AG08396 (cell line): ENCODE measurements around the gene UGT1A9.
"Not testable (repeated sequence)": the region's sequence is repeated elsewhere in the genome, so short reads cannot be mapped to it uniquely, and the experiment has no call there.

Source experiments
- DNase-seq: peaks from one replicate; pipeline ENCODE4 v3.0.0; 2012; ENCODE audit warnings: low spot score, mixed read lengths

UGT1A9 gene

DNA sequence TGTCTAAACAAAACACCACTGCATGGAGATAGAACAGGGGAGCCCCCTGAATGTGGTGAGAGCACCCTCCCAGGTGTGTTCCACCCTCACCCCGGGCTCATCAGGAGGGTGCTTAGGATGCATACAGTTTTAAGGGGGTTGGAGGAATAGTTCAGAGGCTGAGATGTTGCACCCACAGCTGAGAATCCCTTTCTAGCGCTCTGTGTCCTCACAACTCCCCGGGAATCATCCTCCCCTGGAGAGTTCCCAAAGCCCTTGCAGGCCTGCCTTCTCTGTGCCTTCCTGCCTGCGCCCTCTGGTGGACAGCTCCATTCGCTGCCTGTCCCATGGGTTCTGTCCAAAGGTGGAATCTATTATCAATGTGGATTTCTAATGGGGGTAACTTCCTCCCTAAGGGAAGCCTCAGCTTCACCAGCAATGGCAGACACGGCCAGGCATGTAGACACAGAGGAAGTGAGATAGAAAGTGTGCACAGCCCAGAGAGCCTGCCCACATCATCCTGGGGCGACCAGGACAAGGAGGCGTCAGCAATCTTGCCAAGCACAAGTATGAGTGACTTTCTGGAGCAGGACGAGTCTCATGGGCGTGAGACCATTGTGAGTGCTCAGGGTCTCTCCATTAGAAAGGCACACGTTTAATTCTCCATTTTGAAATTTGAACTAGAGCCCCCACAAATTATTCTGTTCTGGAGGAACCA is 39.8 kb downstream of the UGT1A9 start:
- peak; percentile 79 for DNase-seq

DNA sequence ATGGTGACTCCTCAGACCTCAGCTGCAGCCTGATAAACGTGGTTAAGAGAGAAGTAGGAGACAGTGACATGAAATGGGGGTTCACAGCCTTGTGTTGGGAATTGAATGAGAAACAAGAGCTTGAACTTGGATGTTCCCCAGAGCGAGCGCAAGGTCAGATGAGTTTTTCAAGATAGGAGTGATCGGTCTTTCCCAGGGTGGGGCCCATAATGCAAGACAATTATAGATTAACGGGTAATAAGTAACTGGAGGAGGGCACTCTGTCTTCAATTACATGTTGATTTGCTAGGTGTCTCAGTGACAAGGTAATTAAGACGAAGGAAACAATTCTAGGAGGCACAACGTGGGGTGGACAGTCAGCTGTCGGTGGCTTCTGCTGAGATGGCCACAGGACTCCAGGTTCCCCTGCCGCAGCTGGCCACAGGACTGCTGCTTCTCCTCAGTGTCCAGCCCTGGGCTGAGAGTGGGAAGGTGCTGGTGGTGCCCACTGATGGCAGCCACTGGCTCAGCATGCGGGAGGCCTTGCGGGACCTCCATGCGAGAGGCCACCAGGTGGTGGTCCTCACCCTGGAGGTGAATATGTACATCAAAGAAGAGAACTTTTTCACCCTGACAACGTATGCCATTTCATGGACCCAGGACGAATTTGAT is 41.0 kb downstream of the UGT1A9 start, which contains the start of gene UGT1A5:
TSS of gene UGT1A5 (plus strand) at position 297 of the 651 bp plus-strand sequence. CDS start at position 382, 85 bp downstream.
- DNase-seq = no peak

DNA sequence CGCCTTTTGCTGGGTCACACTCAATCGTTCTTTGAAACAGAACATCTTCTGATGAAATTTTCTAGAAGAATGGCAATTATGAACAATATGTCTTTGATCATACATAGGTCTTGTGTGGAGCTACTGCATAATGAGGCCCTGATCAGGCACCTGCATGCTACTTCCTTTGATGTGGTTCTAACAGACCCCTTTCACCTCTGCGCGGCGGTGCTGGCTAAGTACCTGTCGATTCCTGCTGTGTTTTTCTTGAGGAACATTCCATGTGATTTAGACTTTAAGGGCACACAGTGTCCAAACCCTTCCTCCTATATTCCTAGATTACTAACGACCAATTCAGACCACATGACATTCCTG is 41.5 kb downstream of the UGT1A9 start:
- no peak for DNase-seq

DNA sequence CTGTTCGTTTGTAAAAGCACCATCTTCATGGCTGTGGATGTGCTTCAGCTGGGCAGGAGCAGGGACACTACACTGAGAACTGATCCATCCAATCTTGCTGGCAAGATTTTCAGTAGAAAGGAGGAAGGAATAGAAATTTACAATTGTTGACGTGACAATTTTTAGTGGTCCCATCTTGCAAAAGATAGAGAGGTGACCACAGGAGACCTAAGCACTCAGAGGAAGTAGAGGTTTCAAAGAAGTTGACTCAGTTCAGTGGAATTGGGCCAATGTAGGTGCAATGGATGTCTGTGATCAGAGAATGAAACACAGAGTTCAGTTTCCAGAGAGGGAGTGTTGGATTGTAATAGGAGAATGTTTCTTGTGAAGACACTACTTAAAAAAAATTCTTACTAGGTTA is 42.4 kb downstream of the UGT1A9 start:
- no peak for DNase-seq

DNA sequence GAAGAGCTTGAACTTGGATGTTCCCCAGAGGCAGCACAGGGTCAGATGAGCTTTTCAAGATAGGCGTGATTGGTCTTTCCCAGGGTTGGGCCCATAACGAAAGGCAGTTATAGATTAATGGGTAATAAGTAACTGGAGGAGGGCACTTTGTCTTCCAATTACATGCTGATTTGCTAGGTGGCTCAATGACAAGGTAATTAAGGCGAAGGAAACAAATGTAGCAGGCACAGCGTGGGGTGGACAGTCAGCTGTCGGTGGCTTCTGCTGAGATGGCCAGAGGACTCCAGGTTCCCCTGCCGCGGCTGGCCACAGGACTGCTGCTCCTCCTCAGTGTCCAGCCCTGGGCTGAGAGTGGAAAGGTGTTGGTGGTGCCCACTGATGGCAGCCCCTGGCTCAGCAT is 46.9 kb downstream of the UGT1A9 start, which contains the start of gene UGT1A4:
TSS of gene UGT1A4 (plus strand) at position 185 of the 400 bp plus-strand sequence. CDS start at position 270, 85 bp downstream.
- DNase-seq = no peak

DNA sequence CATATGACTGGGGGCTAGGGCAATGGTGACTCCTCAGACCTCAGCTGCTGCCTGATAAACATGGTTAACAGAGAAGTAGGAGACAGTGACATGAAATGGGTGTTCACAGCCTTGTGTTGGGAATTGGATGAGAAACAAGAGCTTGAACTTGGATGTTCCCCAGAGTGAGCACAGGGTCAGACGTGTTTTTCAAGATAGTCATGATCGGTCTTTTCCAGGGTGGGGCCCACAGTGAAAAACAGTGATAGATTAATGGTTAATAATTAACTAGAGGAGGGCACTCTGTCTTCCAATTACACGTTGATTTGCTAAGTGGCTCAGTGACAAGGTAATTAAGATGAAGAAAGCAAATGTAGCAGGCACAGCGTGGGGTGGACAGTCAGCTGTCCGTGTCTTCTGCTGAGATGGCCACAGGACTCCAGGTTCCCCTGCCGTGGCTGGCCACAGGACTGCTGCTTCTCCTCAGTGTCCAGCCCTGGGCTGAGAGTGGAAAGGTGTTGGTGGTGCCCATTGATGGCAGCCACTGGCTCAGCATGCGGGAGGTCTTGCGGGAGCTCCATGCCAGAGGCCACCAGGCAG is 57.1 kb downstream of the UGT1A9 start, which contains the start of gene UGT1A3:
TSS of gene UGT1A3 (plus strand) at position 320 of the 579 bp plus-strand sequence. CDS start at position 405, 85 bp downstream.
- DNase-seq = no peak

DNA sequence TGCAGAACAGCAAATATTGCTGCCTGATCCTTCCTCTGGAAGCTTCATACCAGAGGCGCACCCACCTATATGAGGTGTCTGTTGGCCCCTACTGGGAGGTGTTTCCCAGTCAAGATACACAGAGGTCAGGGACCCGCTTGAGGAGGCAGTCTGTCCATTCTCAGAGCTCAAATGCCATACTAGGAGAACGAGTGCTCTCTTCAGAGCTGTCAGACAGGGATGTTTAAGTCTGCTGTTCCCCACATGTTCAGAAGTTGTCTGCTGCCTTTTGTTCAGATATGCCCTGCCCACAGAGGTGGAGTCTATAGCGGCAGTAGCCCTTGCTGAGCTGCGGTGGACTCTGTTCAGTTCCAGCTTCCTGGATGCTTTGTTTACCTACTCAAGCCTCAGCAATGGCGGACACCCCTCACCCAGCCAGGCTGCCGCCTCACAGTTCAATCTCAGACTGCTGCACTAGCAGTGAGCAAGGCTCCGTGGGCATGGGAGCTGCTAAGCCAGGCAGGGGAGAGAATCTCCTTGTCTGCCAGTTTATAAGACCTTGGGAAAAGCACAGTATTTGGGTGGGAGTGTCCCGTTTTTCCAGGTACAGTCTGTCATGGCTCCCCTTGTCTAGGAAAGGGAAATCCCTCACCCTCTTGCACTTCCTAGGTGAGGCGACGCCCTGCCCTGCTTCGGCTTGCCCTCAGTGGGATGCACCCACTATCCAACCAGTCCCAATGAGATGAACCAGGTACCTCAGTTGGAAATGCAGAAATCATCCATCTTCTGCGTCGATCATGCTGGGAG is 65.4 kb downstream of the UGT1A9 start:
- DNase-seq = not testable (repeated sequence)

DNA sequence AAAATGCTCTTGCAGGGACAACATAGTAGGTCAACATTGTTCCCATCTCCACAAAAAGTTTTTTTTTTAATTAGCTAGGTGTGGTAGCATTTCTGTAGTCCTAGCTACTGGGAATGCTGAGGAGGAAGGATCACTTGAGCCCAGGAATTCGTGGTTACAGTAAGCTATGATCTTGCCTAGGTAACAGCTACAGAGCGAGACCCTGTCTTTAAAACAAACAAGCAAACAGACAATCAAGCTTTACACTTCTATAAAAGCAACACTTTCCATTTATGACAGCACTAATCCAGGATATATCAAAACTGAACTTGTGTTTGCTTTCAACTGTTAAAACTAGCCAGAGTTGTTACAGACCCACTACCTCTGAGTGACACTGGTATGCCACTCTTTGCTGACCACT is 69.2 kb downstream of the UGT1A9 start:
- no peak for DNase-seq

DNA sequence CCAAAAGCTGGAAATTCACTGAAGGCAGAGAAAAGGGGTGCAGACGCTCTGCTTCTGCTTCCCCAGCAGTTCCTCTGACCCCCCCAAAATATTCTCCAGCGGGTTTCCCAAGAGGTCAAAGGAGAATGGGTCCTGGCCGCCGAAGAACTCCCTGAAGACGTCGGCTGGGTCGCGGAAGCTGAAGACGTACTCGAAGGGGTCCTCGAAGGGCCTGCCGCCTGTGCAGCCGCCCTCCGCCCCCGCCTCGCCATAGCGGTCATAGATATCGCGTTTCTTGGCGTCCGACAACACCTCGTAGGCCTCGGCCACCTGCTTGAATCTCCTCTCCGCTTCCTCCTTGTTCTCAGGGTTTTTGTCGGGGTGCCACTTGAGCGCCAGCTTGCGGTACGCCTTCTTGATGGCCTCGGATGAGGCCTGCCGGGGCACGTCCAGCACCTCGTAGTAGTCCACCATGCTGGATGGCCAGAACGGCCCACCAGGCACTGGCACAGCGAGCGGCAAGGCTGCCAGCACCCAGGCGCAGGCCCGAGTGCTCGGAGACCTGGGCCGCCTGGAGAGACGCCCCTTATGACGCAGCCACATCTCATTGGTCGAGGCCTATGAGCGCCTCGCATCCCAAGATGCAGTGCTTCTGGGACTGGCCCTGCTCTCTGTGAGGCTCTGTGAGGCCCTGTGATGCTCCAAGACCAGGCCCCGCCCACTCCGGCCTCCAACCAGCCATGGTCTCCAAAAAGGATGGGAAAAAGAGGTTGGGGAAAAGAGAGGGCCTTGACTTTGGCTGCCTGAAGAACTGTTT is 72.0 kb downstream of the UGT1A9 start:
- no peak for DNase-seq

DNA sequence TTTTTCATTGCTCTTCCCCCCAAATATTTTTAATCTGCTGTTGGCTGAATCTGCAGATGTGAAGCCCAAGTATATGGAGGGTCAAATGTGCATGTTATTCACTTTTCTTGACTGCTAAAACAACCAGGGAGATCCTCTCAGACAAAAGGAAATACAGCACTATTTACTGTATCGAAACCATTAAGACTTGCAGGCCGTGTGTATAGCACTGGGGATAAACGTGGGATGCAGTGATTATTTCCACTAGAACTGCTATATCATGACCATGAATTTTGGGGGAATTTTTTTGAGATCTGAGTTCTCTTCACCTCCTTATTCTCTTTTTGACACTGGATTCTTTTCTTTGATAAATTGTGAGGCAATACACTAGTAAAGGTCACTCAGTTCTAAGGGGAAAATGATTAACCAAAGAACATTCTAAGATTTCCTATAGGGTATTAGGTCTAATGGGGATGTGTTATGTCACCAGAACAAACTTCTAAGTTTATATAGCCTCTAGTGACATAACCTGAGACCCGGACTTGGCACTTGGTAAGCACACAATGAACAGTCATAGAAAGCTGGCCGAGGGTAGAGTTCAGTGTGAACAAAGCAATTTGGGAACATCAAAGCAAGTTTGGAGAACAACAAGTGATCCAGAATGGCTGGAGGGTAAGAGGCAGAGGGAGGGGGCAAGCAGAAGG is 73.5 kb downstream of the UGT1A9 start:
- DNase-seq = no peak

DNA sequence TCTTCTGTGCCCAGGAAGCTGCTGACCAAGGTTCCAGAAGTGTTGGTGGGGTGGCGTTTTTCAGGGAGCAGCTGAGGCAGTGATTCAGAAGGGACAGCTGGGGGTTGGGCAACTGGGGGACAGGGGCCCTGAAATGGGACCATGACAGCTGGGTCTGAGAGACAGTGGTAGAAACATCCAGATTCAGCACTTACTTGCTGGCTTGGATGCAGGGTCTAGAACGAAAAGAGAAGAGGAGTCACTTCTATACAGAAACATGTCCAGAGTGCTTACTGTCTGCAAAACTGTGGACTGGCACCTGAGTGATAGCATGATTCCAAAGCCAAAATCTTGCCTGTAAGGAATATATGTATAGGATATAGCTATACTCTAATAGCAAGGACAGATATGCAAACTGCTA is 74.1 kb downstream of the UGT1A9 start:
- not testable (repeated sequence) for DNase-seq

DNA sequence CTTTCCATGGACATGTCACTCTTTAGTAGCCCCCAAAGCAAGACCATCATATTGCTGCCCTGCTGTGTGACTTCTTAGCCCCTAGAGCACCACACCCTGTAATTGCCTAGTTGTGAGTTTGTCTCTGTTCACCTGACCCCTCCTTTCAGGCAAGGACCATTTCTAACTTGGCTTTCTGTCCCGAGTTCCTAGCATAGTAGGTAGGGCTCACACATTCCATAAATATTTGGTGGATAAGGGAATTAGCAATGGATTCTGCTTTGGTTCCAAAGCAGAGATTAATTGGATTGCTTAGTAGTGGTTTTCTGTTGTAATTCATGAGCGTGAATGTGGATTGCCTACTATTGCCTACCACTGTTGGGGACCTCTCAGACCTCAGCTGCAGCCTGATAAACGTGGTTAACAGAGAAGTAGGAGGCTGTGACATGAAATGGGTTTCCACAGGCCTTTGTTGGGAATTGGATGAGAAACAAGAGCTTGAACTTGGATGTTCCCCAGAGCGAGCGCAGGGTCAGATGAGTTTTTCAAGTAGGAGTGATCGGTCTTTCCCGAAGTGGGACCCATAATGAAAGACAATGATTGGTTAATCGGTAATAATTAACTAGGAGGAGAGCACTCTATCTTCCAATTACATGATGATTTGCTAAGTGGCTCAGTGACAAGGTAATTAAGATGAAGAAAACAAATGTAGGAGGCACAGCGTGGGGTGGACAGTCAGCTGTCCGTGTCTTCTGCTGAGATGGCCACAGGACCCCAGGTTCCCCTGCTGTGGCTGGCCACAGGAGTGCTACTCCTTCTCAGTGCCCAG is 75.0 kb downstream of the UGT1A9 start:
- DNase-seq = no peak

DNA sequence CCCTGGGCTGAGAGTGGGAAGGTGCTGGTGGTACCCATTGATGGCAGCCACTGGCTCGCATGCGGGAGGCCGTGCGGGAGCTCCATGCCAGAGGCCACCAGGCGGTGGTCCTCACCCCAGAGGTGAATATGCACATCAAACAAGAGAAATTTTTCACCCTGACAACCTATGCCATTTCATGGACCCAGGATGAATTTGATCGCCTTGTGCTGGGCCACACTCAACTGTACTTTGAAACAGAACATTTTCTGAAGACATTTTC is 75.5 kb downstream of the UGT1A9 start:
- no peak for DNase-seq

DNA sequence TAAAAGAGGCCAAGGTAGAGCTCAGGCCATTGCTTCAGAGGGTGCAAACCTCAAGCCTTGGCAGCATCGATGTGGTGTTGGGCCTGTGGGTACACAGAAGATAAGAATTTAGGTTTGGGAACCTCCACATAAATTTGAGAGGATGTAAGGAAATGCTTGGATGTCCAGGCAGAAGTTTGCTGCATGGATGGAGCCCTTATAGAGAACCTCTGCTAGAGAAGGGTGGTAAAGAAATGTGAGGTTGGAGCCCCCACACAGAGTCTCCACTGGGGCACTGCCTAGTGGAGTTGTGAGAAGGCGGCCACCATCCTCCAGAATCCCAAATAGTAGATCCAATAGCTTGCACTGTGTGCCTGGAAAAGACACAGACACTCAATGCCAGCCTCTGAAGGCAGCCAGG is 79.0 kb downstream of the UGT1A9 start:
- not testable (repeated sequence) for DNase-seq

DNA sequence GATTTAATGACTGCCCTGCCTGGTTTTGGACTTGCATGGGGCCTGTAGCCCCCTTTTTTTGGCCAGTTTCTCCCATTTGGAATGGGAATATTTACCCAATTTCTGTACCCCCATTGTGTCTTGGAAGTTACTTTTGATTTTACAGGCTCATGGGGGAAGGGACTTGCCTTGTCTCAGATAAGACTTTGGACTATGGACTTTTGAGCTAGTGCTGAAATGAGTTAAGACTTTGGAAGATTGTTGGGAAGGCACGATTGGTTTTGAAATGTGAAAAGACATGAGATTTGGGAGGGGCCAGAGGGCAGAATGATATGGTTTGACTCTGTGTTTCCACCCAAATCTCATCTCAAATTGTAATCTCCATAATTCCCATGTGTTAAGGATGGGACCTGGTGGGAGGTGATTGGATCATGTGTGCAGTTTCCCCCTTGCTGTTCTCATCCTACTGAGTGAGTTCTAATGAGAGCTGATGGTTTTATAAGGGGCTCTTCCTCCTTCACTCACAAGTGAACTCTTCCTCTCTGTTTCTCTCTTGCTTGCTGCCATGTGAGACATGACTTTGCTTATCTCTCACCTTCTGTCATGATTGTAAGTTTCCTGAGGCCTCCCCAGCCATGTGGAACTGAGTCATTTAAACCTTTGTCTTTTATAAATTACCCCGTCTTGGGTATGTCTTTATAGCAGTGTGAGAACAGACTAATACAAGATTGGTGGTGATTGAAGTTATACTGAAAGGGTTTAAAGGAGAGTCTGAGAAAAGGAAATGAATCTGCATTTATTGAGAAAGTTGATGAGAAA is 79.7 kb downstream of the UGT1A9 start:
- not testable (repeated sequence) for DNase-seq

DNA sequence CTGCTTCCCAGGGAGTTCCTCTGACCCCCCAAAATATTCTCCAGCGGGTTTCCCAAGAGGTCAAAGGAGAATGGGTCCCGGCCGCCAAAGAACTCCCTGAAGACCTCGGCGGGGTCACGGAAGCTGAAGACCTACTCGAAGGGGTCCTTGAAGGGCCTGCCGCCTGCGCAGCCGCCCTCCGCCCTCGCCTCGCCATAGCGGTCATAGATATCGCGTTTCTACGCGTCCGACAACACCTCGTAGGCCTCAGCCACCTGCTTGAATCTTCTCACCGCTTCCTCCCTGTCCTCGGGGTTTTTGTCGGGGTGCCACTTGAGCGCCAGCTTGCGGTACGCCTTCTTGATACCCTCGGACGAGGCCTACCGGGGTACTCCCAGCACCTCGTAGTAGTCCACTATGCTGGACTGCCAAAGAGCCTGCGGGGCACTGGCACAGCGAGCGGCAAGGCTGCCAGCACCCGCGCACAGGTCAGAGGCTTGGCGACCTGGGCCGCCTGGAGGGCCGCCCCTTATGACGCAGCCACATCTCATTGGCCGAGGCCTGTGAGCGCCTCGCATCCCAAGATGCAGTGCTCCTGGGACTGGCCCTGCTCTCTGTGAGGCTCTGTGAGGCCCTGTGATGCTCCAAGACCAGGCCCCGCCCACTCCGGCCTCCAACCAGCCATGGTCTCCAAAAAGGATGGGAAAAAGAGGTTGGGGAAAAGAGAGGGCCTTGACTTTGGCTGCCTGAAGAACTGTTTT is 83.3 kb downstream of the UGT1A9 start:
- DNase-seq = no peak

DNA sequence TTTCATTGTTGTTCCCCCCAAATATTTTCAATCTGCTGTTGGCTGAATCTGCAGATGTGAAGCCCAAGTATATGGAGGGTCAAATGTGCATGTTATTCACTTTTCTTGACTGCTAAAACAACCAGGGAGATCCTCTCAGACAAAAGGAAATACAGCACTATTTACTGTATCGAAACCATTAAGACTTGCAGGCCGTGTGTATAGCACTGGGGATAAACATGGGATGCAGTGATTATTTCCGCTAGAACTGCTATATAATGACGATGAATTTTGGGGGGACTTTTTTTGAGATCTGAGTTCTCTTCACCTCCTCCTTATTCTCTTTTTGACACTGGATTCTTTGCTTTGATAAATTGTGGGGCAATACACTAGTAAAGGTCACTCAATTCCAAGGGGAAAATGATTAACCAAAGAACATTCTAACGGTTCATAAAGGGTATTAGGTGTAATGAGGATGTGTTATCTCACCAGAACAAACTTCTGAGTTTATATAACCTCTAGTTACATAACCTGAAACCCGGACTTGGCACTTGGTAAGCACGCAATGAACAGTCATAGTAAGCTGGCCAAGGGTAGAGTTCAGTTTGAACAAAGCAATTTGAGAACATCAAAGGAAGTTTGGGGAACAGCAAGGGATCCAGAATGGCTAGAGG is 84.9 kb downstream of the UGT1A9 start:
- DNase-seq = no peak

DNA sequence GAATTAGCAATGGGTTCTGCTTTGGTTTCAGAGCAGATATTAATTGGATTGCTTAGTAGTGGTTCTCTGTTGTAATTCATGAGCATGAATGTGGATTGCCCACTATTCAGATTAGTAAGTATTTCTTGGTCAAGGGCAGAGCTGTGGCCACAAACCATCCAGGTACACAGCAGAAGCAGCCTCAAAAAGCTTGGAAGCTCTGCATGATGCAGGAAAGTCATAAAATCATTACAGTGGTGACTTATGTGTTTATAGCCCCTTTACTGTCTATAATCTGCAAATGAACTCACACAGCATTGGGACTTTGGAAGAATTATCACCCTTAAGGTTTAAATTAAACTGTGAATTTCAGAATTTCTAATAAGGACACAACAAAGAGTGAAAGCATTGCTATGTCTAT is 86.4 kb downstream of the UGT1A9 start:
- no peak for DNase-seq
